GM08714 (cell line): ENCODE results near the gene NBAS.
"Not testable (repeated sequence)": the region's sequence is repeated elsewhere in the genome, so short reads cannot be mapped to it uniquely, and the experiment has no call there.

ENCODE experiments used
- H3K4me3 ChIP-seq: fragments of 200-500 bp; sonication (Bioruptor generic); 2 replicates; pipeline ENCODE4 v1.5.1; 2014; ENCODE audit warnings: mild to moderate bottlenecking, low read length, inconsistent platforms
- ZNF274 ChIP-seq: IDR thresholded peaks from 2 replicates; pipeline ENCODE4 v1.6.1; 2012; ENCODE audit warnings: mild to moderate bottlenecking, low read depth, low read length

The NBAS gene

DNA sequence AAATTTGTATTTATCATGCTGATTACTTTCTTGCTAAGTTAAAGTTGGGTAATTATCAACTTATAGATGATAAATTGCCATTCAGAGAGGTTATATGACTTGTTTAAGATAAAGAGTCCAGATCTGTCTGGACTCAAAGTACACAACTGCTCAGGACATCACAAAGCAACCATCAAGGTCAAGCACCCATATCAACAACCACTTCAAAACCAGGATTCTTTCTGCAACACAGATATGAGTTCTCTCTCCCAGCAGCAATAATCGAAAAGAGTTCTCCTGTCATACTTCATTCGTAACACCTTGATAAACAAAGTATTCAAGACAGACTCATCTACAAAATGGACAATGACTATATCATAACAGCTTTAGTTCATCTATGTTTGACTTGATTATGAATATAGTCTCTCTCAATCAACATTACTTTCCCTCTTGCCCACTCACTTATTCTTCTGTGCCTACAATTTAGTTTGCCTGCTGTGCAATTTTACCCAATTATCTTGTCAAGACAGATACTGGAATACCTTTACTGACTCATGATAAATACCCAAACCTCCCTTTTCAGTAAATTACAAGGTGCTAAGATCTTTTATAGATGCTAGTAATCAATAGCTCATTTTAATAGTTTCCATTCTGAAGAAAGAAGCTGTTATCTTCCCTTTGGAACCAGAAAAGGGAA is 281.8 kb downstream of the NBAS start:
- no peak for TF ChIP-seq ZNF274

GRCh38 chr2:15278296-15278695 is 282.8 kb downstream of the NBAS start:
- no peak for TF ChIP-seq ZNF274
- H3K4me3 ChIP-seq = no peak overlapping the region

More for the DNA sequence above, 281.8 kb downstream of the NBAS start:
- no peak overlapping the region for H3K4me3 ChIP-seq

- TF ChIP-seq ZNF274 = no peak
Observed at GRCh38 chr2:15275346-15275745, 285.8 kb downstream of the NBAS start.

DNA sequence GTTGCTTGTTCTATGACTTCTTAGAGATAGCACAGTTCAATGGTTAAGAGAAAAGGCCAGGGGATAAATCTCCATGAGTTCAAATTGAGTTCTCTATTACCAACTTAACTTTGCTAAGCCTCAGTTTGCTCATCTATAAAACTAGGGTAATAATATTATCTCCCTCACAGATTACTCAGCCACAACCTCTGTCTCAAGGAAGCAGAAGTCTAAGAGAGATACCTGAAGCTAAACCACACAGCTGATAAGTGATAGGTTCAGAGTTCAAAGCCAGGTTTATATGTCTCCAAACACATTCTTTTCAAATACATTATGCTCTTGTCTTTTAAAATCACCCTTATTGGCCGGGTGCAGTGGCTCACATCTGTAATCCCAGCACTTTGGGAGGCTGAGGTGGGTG is 287.7 kb downstream of the NBAS start:
- TF ChIP-seq ZNF274 = no peak
- no peak overlapping the region for H3K4me3 ChIP-seq

More at GRCh38 chr2:15275346-15275745, 285.8 kb downstream of the NBAS start:
- H3K4me3 ChIP-seq = no peak overlapping the region

GRCh38 chr2:15272942-15273341 is 288.2 kb downstream of the NBAS start:
- TF ChIP-seq ZNF274 = no peak
- no peak overlapping the region for H3K4me3 ChIP-seq

DNA sequence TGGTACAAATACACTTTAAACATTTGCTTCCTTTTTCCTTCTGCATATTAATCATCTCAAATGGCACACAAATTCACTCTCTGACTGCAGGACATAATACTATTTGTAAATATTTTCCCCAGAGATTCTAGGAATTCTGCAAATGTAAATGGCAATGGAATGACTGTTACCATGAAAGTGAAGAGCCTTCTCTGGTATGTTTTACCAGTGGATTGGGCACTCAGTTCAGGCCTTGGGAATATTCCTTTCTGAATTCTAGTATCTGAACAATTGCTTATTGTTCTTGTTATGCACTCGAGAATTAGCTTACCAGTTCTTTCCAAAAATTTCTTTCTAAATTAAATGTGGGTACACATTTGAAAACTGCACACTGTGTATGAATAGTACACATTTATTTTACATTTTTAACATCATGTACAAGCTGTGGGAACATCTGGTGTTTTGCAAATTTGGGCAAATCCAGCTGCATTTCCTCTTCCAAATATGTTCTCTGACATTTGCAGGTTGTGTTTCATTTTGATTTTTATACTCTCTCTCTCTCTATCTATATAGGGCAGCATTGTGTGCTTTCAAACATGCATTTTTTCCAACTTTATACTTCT is 289.1 kb downstream of the NBAS start:
- no peak for TF ChIP-seq ZNF274

DNA sequence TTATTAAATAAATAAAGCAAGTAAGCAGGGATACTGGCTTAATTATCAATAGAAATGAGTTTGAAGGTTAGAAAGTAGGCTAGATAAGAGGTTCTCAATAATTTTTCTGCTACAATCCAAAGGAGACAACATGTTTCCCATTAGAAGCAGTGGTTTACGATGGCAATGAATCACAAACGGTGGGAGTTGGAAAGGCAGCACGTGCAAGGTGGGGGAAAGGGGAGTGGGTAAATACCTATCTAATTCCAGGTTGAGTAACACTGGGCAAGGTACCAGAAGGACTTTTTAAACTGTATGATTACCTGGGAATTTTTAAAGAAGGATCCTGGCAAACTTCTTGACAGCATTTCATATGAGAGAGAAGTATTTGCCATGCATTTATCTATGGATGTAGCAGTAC is 289.9 kb downstream of the NBAS start:
- no peak overlapping the region for H3K4me3 ChIP-seq
- no peak for TF ChIP-seq ZNF274

More for the DNA sequence above, 289.1 kb downstream of the NBAS start:
- no peak overlapping the region for H3K4me3 ChIP-seq

DNA sequence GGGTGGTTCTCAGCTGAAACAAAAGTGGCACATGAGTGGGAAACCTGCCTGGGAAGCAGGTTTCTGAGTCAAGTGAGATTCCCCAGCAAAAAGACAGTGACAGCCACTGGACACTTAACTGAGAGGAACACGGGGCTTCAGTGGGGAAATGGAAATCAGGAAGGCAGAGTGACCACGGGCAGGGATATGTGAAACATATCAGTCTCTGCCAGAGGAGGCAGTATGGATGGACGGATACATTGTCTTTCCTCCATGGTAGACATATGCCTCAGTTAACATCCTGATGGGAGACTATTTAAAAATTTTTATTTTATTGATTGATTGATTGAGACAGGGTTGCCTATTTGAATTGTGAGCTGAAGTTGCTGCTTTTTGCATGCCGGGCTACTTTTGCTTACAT is 292.1 kb downstream of the NBAS start:
- no peak overlapping the region for H3K4me3 ChIP-seq
- TF ChIP-seq ZNF274 = no peak

DNA sequence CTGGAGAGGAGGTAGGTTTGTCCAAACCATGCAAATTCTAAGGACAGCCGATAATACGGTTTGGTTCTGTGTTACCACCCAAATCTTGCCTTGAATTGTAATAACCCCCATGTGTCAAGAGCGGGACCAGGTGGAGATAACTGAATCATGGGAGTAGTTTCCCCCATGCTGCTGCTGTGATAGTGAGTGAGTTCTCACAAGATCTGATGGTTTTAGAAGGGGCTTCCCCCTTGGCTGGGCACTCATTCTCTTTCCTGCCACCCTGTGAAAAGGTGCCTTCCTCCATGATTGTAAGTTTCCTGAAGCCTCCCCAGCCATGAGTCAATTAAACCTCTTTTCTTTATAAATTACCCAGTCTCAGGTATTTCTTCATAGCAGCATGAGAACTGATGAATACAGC is 295.2 kb downstream of the NBAS start:
- H3K4me3 ChIP-seq = no peak overlapping the region
- no peak for TF ChIP-seq ZNF274

GRCh38 chr2:15263976-15264685 is 297.0 kb downstream of the NBAS start:
- TF ChIP-seq ZNF274 = no peak
- H3K4me3 ChIP-seq = no peak overlapping the region

GRCh38 chr2:15262792-15263191 is 298.3 kb downstream of the NBAS start:
- H3K4me3 ChIP-seq = no peak overlapping the region
- no peak for TF ChIP-seq ZNF274

DNA sequence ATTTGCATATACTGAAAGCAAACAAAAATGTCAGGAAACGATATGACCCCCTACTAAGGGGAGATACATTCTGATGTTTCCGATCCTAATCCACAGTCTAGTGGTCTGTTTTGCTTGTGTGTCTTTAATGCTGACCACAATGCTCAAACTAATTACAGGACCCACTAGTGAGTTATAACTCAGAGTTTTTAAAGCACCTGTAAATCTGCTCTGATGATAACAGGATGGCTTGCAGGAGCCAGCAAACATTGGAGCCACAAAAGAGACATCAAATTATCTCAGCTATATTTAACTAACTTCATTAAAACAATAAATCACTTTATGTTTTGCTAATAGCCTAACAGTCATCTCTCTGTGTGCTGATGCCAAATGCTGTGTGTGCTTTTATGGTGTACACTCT is 300.3 kb downstream of the NBAS start:
- TF ChIP-seq ZNF274 = no peak
- H3K4me3 ChIP-seq = no peak overlapping the region

DNA sequence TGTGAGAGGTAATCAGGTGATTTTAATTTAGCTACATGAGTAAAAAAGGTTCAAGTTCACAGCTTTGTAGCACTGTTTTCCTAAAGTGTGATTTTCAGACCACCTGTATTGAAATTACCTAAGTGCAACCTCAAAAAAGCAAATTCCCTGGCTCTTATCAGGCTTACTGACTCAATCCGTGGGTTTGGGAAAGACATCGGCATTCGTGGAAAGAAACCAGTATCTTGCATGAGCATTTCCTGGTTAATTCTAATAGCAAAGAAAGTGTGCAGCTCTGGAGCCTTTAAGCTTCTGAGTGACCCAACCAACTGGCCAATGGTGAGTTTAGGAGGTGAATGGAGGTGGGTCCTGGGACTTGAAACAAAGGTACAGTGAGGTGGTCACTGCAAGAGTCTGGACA is 300.9 kb downstream of the NBAS start:
- no peak for TF ChIP-seq ZNF274
- no peak overlapping the region for H3K4me3 ChIP-seq

DNA sequence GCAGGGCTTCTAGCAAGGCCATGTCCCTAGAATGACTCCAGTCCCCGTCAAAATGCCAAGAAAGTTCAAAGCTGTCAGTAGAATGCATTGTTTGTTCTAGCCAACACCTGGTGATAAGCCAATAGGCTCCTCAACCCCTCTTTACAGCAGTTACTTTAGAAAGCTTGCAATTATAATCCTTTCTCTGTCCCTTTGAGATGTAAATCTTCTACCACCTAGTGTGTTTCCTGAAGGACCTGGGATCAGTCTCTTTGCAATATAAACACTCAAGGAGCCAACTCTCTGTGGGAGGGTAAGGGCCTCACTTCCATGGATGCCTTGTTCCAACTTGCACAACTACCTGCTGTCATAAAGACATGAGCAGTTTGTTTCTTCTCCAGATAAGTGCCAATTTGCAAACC is 301.8 kb downstream of the NBAS start:
- H3K4me3 ChIP-seq = no peak overlapping the region
- no peak for TF ChIP-seq ZNF274

DNA sequence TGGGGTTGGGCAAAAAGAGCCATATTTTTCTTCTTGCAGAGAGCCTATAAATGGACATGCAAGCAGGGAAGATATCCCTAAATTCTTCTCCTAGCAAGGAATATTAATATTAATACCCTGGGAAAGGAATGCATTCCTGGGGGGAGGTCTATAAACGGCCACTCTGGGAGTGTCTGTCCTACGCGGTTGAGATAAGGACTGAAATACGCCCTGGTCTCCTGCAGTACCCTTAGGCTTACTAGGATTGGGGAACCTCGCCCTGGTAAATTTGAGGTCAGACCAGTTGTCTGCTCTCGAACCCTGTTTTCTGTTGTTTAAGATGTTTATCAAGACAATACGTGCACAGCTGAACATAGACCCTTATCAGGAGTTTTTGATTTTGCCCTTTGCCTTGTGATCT is 302.7 kb downstream of the NBAS start:
- H3K4me3 ChIP-seq = not testable (repeated sequence)
